ENCODE data around the gene SPECC1L. TPM values are rescaled to one million over a fixed set of nuclear protein-coding genes. Genes with fewer than 3 reads are reported as not detected.
A peak's percentile ranks its signal among the peaks of the same experiment; 100 is the strongest.

Gene SPECC1L
- total RNA-seq, 2 donors from 2014 or later, result 70.0 to 114 TPM

DNA sequence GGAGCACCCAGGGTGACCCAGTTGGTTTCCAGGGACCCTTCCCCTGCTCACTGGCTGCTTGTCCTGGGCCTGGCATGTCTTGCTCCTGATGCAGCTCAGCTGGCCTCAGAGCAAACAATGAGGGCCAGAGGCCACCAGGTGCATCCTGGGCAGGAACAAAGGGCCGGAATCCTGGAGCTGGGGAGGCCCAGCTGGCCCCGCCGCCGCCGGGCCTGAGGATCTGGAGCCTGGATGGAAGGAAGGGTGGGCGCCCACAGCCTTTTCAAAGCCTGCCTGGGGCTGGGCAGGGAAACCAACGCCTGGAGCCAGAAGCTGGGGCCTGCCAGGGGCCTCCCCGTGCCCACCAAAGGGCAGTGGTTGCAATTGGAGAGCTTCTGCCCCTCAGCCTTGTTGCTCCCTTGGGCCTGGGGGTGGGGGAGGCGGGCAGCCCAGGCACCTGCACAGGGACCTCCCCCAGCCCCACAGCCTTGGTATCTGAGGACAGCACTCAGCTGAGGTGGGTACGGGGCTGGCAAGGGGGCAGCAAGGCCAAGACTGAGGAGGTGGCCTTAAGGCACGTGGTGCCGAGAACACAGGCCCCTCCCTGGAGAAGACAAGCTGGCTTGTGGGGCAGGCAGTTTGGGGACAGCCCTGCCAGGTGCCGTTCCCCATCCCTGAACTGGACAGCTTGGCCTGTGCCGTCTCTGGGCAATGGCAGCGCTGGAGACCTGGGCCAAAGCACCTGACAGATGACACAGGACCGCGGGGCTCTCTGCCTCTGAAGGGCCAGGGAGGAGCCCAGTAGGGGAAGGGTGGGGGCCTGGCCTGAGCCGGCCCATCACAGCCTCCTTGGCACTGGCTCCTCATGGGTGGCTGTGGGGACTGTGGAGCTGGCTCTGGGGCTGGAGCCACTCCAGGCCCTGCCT, 149.7 kb downstream of the SPECC1L start:
- H3K9me3 Mint-ChIP-seq, result no peaks in the 10 kb centered on the region
- no peaks in the 10 kb centered on the region for H3K36me3 Mint-ChIP-seq
- ATAC-seq (no peak), DNase-seq (ENCODE audit: low spot score) (peak; percentile 64)
- no peaks in the 10 kb centered on the region for H3K27me3 Mint-ChIP-seq
- peaks cover 6 to 12% of the 10 kb centered on the region in 2 donors for H3K4me1 Mint-ChIP-seq (ENCODE audit: low read depth in 2 of 2)
- H3K4me3 Mint-ChIP-seq, result no peak overlapping the region
- H3K27ac Mint-ChIP-seq, result peak overlapping the region in 1 of 2 donors; percentile 19

DNA sequence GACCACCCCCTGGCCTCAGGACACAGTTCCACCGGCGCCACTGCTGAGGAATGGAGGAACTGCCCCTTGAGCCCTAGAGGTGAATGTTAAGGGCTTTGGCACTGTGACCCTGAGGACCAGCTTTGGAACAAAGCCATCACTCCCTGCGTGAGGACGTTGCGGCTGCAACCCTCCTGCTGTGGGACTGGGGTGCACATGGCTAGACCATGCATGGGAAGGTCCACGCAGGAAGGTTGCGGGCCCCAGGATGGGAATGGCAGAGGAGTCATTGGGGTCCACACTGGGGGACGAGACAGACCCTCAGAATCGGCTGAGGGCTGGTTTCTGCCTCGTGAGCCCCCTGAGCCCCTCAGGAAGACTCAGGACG, 150.3 kb downstream of the SPECC1L start:
- DNase-seq (ENCODE audit: low spot score) (no peak), ATAC-seq (no peak)
- Mint-ChIP-seq H3K27me3 (no peaks in the 10 kb centered on the region), H3K4me3 (no peak overlapping the region), H3K9me3 (no peaks in the 10 kb centered on the region), H3K27ac (no peak overlapping the region), H3K4me1 (ENCODE audit: low read depth in 2 of 2) (peaks cover 12 to 18% of the 10 kb centered on the region in 2 donors), H3K36me3 (no peaks in the 10 kb centered on the region)

DNA sequence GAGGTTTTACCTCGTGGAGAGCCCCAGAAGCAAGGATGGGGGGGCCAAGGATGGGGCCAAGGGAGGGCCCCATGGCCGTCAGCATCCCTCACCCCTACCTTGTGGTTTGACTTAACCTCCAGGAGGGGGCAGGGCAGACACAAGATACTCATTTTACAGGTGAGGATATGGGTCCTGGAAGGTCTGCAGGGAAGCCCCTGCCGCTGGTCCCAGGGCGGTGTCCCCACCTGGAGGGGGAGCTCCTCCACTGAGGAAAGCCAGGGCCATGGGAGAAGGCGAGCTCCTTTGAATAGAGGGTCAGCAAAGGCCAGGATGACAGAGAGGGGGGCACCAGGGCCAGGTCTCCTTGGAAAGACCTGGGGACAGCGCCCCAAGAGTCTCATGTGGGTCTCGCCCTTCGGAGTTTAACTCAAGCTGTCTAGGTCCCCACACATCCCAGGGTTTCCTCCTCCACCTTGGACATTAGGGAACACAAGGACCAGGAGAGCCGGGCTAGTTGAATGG, 150.8 kb downstream of the SPECC1L start:
- no peaks in the 10 kb centered on the region for H3K36me3 Mint-ChIP-seq
- DNase-seq (ENCODE audit: low spot score) (no peak), ATAC-seq (no peak)
- peaks cover 17 to 23% of the 10 kb centered on the region in 2 donors for H3K4me1 Mint-ChIP-seq (ENCODE audit: low read depth in 2 of 2)
- H3K9me3 Mint-ChIP-seq, result no peaks in the 10 kb centered on the region
- no peak overlapping the region for H3K27ac Mint-ChIP-seq
- H3K27me3 Mint-ChIP-seq, result no peaks in the 10 kb centered on the region
- H3K4me3 Mint-ChIP-seq, result no peak overlapping the region

DNA sequence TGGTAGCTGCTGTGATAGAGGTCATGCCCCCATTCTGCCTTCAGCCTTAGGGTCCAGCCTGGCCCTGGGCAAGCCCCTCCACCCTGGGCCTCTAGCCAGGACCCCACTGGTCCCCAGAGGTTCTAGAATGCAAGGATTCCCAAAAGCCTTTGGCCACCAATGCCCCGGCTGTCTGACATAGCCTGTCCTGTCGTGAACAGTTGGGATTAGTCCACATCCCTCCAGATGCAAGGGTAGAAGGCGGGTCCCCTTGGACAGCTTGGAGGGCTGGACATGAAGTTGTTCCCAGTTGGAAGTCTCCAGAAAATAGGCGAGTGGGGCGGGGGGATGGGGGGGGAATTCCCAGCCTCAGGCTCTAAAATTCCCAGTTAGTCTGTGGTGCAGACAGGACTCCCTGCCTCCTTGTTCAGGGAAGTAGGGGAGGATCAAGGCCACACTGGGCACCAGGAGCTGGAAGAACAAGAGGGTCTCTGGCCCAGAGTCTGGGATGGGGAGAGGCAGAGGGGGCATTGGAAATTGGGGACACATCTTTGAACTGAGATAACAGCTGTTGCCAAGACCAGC, 151.6 kb downstream of the SPECC1L start:
- peaks cover 24 to 28% of the 10 kb centered on the region in 2 donors for H3K4me1 Mint-ChIP-seq (ENCODE audit: low read depth in 2 of 2)
- no peaks in the 10 kb centered on the region for H3K9me3 Mint-ChIP-seq
- peak overlapping the region in 1 of 2 donors; percentile 88 for H3K27ac Mint-ChIP-seq
- no peaks in the 10 kb centered on the region for H3K27me3 Mint-ChIP-seq
- ATAC-seq, result no peak
- no peak for DNase-seq (ENCODE audit: low spot score)
- H3K36me3 Mint-ChIP-seq, result no peaks in the 10 kb centered on the region
- peak overlapping the region; percentile 71 for H3K4me3 Mint-ChIP-seq

DNA sequence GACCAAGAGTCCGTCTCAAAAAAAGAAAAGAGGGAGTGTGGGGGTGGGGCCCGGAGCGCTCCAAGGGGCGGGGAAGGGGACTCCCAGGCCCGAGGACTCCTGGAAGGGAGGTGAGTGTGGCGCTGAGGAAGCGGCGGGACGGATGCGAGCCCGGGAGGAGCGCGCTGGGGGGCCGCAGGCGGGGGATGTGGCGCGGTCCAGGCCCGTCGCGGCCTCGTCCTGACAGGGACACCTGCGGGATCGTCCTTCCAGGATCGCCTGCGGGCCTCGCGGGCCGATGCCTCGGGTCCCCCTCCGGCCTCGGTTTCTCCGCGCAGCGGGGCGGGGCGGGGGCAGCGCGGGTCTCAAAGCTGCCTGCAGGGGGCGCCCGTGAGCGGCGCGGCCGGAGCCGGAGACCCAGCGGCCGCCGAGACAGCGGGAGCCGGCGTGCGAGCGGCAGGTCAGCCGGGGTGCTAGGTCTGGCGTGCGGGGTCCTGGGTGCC, 152.9 kb downstream of the SPECC1L start:
- H3K27ac Mint-ChIP-seq, result peak overlapping the region in 1 of 2 donors; percentile 88
- peak; percentile 71 to 83 for ATAC-seq
- peaks cover 36 to 37% of the 10 kb centered on the region in 2 donors for H3K4me1 Mint-ChIP-seq (ENCODE audit: low read depth in 2 of 2)
- no peaks in the 10 kb centered on the region for H3K36me3 Mint-ChIP-seq
- H3K27me3 Mint-ChIP-seq, result no peaks in the 10 kb centered on the region
- DNase-seq (ENCODE audit: low spot score), result peak; percentile 82
- H3K9me3 Mint-ChIP-seq, result no peaks in the 10 kb centered on the region
- peak overlapping the region; percentile 57 for H3K4me3 Mint-ChIP-seq

DNA sequence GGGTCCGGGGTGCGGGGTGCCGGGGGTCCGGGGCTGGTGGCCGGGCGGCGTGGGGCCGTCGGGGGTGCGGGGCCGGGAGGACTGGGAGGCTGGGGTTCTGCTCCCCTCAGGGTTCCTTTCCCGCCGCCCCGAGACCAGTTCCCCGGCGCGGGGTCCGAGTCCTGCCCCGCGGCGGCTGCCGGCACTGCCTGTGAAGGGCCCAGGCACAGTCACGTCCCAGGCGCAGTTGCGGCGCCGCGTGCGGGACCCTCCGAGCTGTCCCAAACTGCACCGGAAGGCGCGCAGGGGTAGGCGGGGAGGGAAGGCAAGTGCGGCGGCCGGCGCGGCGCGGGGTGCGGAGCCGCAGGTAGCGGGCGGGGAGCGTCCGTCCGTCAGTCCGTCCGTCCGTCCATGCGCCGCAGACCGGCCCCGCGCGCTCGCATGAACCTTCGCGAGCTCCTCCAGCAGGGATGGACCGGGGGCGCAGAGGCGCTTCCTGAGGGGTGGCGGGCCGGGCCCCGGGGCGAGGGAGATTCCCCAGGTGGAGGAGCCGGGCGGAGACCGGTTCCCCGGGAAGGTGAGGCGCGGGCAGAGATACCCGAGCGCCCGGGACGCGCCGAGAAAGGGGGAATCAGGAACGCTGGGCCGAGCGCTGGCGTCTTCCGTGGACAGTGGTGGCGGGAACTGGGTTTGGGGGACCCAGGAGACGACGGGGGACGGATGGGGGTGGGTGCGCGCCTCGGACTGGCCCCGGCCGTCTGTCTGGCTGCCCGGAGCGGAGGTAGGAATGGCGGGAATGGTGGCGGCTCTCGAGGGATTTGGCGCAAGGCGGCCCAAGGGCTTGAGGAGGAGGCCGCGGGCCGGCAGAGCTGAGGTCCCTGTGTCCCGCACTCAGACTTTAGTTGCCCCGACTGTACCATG, 153.6 kb downstream of the SPECC1L start:
- Mint-ChIP-seq H3K4me3 (peak overlapping the region; percentile 51), H3K36me3 (no peaks in the 10 kb centered on the region), H3K27me3 (no peaks in the 10 kb centered on the region), H3K4me1 (ENCODE audit: low read depth in 2 of 2) (peaks cover 43 to 44% of the 10 kb centered on the region in 2 donors), H3K9me3 (no peaks in the 10 kb centered on the region), H3K27ac (no peak overlapping the region)
- ATAC-seq, result peak; percentile 62
- DNase-seq (ENCODE audit: low spot score), result no peak

DNA sequence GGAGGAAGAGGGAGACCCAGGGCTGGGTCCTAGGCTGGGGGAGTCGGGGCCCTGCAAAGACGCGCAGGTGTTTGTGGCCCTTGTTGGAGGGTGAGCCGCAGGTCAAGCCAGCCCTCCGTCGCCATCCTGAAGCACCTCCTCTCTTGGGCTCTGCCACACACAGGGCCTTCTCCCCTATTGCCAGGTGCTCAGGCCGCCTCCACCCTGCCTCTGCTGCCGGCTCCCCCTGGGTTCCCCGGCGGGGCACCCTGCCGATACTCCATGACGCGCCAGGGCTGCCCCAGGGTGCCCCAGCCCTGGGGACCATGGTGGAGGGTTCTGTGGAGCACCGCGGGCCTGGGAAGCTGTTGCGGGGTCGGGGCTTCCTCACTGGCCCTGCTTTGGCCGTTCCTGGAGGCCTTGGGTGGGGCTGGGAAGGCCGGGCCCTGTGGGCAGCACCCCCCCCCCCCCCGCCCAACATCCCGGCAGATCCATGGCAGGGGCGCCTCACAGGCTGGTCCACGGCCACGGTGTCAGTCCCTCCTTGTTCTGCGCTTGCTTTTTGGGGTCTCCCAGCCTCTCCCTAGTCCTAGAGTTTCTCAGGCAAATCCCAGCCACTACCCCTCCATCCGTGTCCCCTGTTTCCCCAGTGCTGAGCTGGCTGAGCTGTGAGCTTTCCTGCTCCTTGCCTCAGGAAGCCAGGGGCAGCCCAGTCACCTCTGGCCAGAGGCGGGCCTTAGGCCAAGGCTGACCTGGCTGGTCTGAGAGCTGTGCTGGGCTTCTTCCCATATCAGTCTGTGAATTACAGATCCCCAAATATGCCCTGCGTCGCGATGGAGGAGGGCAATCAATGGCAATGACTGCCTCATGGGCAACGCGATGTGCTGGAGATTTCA, 154.5 kb downstream of the SPECC1L start:
- Mint-ChIP-seq H3K4me1 (ENCODE audit: low read depth in 2 of 2) (peaks cover 43 to 44% of the 10 kb centered on the region in 2 donors), H3K27me3 (no peaks in the 10 kb centered on the region), H3K9me3 (no peaks in the 10 kb centered on the region), H3K36me3 (no peaks in the 10 kb centered on the region), H3K4me3 (peak overlapping the region; percentile 82), H3K27ac (peak overlapping the region; percentile 91 to 100)
- DNase-seq (ENCODE audit: low spot score) (no peak), ATAC-seq (no peak)

DNA sequence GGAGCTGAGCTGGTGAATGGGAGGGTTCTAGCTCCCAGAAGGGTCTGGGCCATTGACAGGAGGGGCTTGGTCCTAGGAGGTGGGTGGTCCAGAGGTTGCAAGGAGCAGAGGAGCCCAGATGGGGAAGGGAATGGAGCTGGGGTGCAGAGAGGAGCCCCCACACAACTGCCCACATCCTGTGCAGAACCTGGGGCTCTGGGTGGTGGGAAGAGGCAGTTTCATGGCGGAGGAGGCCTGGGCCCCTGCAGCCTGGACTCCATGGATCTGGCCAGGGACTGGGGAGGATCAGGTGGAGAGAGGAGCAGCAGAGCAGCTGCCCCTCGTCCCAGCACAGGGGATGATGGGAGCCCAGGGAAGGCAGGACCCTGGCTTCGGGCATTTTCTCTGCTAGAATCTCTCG, 155.8 kb downstream of the SPECC1L start:
- Mint-ChIP-seq H3K27me3 (no peaks in the 10 kb centered on the region), H3K4me3 (peak overlapping the region; percentile 82), H3K36me3 (no peaks in the 10 kb centered on the region), H3K9me3 (no peaks in the 10 kb centered on the region), H3K4me1 (ENCODE audit: low read depth in 2 of 2) (peaks cover 44 to 48% of the 10 kb centered on the region in 2 donors), H3K27ac (peak overlapping the region; percentile 91 to 100)
- DNase-seq (ENCODE audit: low spot score), result no peak
- ATAC-seq, result no peak

DNA sequence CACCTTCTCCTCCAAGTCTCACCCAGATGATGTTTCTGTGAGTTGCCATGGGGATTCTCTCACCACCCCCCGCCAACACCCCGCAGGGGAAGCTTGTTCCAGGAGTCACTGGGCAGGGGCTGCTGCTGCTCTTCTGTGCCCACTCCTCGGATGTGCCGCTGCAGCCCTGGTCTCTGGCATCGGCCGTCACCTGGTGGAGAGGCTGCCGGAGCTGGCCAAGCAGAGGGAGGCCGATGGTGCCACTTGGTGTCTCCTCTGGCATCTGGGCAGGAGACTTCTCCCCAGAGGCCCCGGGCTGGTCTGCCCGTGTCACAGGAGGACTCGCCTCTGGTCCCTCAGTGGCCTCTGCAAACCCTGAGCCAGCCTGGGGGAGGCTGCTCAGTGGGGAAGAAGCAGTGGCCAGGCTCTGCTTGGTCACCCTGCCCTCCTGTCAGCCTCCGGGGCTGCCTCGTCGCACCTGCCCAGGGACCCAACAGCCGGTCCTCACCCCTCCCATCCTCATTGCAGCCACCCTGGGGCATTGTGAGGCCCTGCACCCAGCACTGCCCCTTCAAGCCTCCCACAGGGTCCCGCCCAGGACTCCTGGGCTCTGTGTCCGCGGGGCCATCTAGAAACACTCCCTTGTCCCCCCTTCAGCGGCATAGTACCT, 156.3 kb downstream of the SPECC1L start:
- H3K27ac Mint-ChIP-seq, result peak overlapping the region; percentile 100
- ATAC-seq (peak in 1 of 2 donors; percentile 1), DNase-seq (ENCODE audit: low spot score) (no peak)
- no peaks in the 10 kb centered on the region for H3K9me3 Mint-ChIP-seq
- peak overlapping the region; percentile 82 for H3K4me3 Mint-ChIP-seq
- H3K4me1 Mint-ChIP-seq (ENCODE audit: low read depth in 2 of 2), result peaks cover 47 to 51% of the 10 kb centered on the region in 2 donors
- no peaks in the 10 kb centered on the region for H3K27me3 Mint-ChIP-seq
- H3K36me3 Mint-ChIP-seq, result no peaks in the 10 kb centered on the region

DNA sequence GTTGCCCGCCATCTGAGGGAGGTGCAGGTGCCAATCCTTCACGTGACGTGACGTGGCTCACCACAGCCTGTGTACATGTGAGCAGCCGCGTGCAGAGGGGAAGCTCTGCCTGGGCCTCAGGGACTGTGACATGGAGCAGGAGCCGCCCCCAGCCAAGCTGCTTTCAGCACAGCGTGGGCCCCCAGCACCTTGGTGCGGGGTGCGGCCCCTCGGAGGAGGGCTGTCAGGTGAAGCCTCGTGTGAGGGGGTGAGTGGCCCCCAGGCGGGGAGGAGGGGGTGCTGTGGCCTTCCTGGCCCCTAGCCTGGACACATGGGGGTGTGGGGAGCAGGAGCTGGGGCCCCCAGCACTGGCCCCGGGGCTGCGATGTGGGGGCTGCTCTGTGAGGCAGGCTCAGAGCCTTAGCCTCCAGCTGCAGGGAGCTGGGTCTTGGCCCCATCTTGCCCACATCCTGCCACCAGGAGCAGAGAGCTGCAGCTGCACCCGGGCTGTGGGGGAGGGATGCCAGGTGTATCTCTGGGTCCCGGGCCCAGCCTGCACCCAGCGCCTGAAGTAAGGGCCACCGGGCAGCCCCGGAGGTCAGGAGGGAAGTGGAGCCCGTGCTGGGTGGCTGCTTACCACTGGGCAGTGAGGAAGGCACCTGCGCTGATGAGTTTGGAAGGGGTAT, 157.0 kb downstream of the SPECC1L start, which contains the start of gene ADORA2A:
Gene ADORA2A (plus strand): TSS at position 100 of the 665 bp plus-strand sequence. CDS start 5,806 bp downstream, outside the sequence.
- Mint-ChIP-seq H3K4me1 (ENCODE audit: low read depth in 2 of 2) (peaks cover 47 to 49% of the 10 kb centered on the region in 2 donors), H3K27ac (peak within 1 kb of the TSS; percentile 100), H3K36me3 (no peaks in the 10 kb centered on the region), H3K27me3 (no peaks in the 10 kb centered on the region), H3K4me3 (peak within 1 kb of the TSS; percentile 82), H3K9me3 (no peaks in the 10 kb centered on the region)
- ATAC-seq (peak; percentile 48 to 74), DNase-seq (ENCODE audit: low spot score) (peak; percentile 78)

DNA sequence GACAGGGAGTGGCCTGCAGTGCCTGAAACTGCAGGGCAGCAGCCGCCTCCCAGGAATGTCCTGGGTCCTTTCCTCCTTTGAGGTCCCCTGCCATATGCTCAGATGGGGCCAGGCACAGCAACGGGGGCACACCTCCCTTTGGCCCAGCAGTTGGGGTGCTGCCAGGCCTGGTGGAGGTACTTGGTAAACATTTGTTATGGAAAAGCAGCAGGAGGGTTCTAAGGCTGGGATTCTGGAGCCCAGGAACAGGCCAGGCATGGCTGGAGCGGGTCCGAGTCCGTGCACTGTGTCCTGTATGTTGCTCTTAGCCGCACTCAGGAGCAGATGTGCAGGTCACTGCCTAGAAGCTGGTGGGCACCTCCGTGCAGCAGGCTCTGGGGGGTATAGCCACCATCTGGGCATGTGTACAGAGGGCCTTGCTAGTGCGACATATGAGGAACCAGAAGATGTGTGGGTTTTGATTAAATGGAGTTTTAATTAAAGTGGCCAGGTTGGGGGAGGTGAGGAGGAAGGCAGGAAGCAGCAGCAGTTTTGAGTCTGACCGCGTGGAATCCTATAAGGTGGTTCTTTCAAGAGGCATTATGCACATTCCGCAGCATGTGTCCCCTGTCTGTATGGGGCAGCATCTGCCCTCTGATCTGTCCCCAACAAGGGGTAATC, 158.2 kb downstream of the SPECC1L start:
- Mint-ChIP-seq H3K36me3 (no peaks in the 10 kb centered on the region), H3K27me3 (no peaks in the 10 kb centered on the region), H3K4me1 (ENCODE audit: low read depth in 2 of 2) (peaks cover 51% of the 10 kb centered on the region in 2 donors), H3K4me3 (peak overlapping the region; percentile 82), H3K9me3 (no peaks in the 10 kb centered on the region), H3K27ac (peak overlapping the region; percentile 100)
- ATAC-seq (no peak), DNase-seq (ENCODE audit: low spot score) (no peak)

Measured in natural killer cell treated with Interleukin-12 subunit alpha and Interleukin-12 subunit beta and Interleukin-15 and Interleukin-18, amount 100 ng/mL, for 72 hours (primary cell).